Measurements from ENCODE around the gene SEMA4A. TPM values are rescaled to one million over a fixed set of nuclear protein-coding genes. Genes with fewer than 3 reads are reported as not detected.

Gene SEMA4A
- total RNA-seq, 2 donors from 2014 or later = 22.9 to 44.9 TPM

GRCh38 chr1:156146769-156147405, 6.5 kb upstream of the SEMA4A start:
- Histone ChIP-seq H3K4me3 (no peak overlapping the region), H3K4me1 (replicated peaks) (no peaks in the 10 kb centered on the region), H3K36me3 (no peaks in the 10 kb centered on the region), H3K9me3 (no peaks in the 10 kb centered on the region), H3K27ac (peak overlapping the region in 1 of 2 donors; percentile 14), H3K27me3 (replicated peaks; ENCODE audit: insufficient read depth) (no peaks in the 10 kb centered on the region)
- intact Hi-C loops (cut with DNase I) = loop anchor here (5.0 kb wide), 2 partner anchors 65 to 80 kb away; partner anchors contain the start of gene PMF1
- TF ChIP-seq POLR2A (IDR thresholded peaks at IDR 0.05) (no peak), POLR2AphosphoS5 (IDR thresholded peaks at IDR 0.05) (no peak)
- 12% methylated on average over 9 of the region's 9 CpGs for WGBS
- no peak for DNase-seq (ENCODE audit: low spot score)

- no peak for DNase-seq (ENCODE audit: low spot score)
- Histone ChIP-seq H3K27ac (no peak overlapping the region), H3K4me3 (no peak overlapping the region), H3K27me3 (replicated peaks; ENCODE audit: insufficient read depth) (no peaks in the 10 kb centered on the region), H3K4me1 (replicated peaks) (peaks cover 4% of the 10 kb centered on the region), H3K9me3 (no peaks in the 10 kb centered on the region), H3K36me3 (no peaks in the 10 kb centered on the region)
- intact Hi-C loops (cut with DNase I) = loop anchor here (5.0 kb wide), 2 partner anchors 64 to 79 kb away; partner anchors contain the start of gene PMF1
- TF ChIP-seq CTCF (IDR thresholded peaks at IDR 0.05) (no peak), POLR2A (IDR thresholded peaks at IDR 0.05) (no peak), POLR2AphosphoS5 (IDR thresholded peaks at IDR 0.05) (no peak)
- 68% methylated on average over 6 of the region's 6 CpGs for WGBS
These were observed 5.2 kb upstream of the SEMA4A start for GRCh38 chr1:156148216-156148615.

GRCh38 chr1:156149374-156150332, 3.7 kb upstream of the SEMA4A start:
- intact Hi-C loops (cut with DNase I) = loop anchor here (5.0 kb wide), 2 partner anchors 63 to 78 kb away; partner anchors contain the start of gene PMF1
- no peak overlapping the region for H3K4me3 ChIP-seq
- DNase-seq (ENCODE audit: low spot score) = no peak
- no peaks in the 10 kb centered on the region for H3K9me3 ChIP-seq
- H3K4me1 ChIP-seq (replicated peaks) = peaks cover 4% of the 10 kb centered on the region
- TF ChIP-seq POLR2AphosphoS5 (IDR thresholded peaks at IDR 0.05) (no peak), CTCF (IDR thresholded peaks at IDR 0.05) (no peak), POLR2A (IDR thresholded peaks at IDR 0.05) (no peak)
- no peaks in the 10 kb centered on the region for H3K36me3 ChIP-seq
- H3K27ac ChIP-seq = no peak overlapping the region
- 19% methylated on average over 19 of the region's 20 CpGs for WGBS
- H3K27me3 ChIP-seq (replicated peaks; ENCODE audit: insufficient read depth) = no peaks in the 10 kb centered on the region

- Histone ChIP-seq H3K27ac (no peak overlapping the region), H3K36me3 (no peaks in the 10 kb centered on the region), H3K4me1 (replicated peaks) (peaks cover 4% of the 10 kb centered on the region), H3K9me3 (no peaks in the 10 kb centered on the region), H3K4me3 (no peak overlapping the region), H3K27me3 (replicated peaks; ENCODE audit: insufficient read depth) (no peaks in the 10 kb centered on the region)
- intact Hi-C loops (cut with DNase I) = no loop called here
- 37% methylated on average over 10 of the region's 10 CpGs for WGBS
- DNase-seq (ENCODE audit: low spot score) = no peak
- TF ChIP-seq POLR2AphosphoS5 (IDR thresholded peaks at IDR 0.05) (no peak), CTCF (IDR thresholded peaks at IDR 0.05) (no peak), POLR2A (IDR thresholded peaks at IDR 0.05) (no peak)
These were observed 2.9 kb upstream of the SEMA4A start for GRCh38 chr1:156150333-156151011.
